ENCODE data around the gene C9orf43.
"Not testable (repeated sequence)": the region's sequence is repeated elsewhere in the genome, so short reads cannot be mapped to it uniquely, and the experiment has no call there.

C9orf43 gene

DNA sequence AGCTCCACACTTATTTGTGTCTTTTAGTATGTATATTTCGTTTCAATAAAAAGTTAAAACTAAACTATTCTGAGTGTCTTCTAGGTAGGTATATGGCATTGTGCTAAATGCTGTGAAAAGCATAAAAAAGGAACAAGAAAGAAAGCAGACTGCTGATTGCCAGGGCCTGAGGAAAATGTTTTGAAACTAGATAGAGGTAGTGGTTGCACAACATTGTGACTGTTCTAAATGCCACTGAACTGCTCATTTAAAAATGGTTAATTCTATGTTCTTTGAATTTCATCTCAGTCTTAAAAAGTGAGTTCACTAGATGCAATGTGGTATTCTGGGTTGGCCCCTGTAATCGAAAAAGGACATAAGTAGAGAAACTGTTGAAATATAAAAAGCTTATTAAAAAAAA is 6.9 kb upstream of the C9orf43 start:
- TF ChIP-seq, protein P1, sequence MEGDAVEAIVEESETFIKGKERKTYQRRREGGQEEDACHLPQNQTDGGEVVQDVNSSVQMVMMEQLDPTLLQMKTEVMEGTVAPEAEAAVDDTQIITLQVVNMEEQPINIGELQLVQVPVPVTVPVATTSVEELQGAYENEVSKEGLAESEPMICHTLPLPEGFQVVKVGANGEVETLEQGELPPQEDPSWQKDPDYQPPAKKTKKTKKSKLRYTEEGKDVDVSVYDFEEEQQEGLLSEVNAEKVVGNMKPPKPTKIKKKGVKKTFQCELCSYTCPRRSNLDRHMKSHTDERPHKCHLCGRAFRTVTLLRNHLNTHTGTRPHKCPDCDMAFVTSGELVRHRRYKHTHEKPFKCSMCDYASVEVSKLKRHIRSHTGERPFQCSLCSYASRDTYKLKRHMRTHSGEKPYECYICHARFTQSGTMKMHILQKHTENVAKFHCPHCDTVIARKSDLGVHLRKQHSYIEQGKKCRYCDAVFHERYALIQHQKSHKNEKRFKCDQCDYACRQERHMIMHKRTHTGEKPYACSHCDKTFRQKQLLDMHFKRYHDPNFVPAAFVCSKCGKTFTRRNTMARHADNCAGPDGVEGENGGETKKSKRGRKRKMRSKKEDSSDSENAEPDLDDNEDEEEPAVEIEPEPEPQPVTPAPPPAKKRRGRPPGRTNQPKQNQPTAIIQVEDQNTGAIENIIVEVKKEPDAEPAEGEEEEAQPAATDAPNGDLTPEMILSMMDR (IDR thresholded peaks at IDR 0.05; ENCODE audit: low read depth, low read length), result no peak
- no peak overlapping the region for H3K4me3 ChIP-seq (replicated peaks in 1 of 2; ENCODE audit: low read depth in 2 of 2, low read length in 2 of 2)
- DNase-seq (ENCODE audit: low read depth in 2 of 2), result peak; percentile 9 to 40

DNA sequence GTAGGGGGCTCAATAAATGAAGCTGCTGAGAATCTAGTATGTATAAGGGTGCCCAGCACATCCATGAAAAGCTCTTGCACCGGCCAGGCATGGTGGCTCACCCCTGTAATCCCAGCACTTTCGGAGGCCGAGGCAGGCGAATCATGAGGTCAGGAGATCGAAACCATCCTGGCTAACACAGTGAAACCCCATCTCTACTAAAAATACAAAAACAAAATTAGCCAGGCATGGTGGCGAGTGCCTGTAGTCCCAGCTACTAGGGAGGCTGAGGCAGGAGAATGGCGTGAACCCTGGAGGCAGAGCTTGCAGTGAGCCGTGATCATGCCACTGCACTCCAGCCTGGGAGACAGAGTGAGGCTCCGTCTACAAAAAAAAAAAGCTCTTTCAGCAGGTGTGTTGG is 4.2 kb upstream of the C9orf43 start:
- DNase-seq (ENCODE audit: low read depth in 2 of 2); H3K4me3 ChIP-seq (replicated peaks in 1 of 2; ENCODE audit: low read depth in 2 of 2, low read length in 2 of 2): not testable (repeated sequence)

DNA sequence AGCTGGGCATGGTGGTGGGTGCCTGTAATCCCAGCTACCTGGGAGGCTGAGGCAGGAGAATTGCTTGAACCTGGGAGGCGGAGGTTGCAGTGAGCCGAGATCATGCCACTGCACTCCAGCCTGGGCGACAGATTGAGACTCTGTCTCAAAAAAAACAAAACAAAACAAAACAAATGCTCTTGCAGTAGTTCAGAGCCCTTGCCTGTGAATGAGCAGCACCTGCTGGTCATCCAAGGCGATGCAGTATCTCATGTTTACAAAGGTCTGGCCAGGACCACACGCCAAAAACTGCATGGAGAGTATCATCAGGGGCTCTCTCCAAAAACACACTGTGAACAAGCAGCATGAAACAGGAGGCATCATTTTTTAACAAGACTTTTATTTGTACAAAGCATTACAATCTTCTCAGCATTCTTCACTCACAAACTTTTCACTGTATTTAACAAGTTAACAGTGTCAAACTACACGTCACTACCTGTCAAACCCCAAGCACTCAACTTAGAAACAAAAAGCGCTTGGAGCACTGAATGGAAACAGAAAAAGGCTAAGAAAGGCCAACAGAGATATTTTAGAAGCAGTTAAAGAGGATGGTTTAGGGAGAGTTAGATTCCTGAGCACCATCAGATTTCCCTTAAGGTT is 3.6 kb upstream of the C9orf43 start:
- peak; percentile 83 to 88 for DNase-seq (ENCODE audit: low read depth in 2 of 2)
- H3K4me3 ChIP-seq (replicated peaks in 1 of 2; ENCODE audit: low read depth in 2 of 2, low read length in 2 of 2), result not testable (repeated sequence)
- TF ChIP-seq, protein P1 (IDR thresholded peaks at IDR 0.05; ENCODE audit: low read depth, low read length), result peak; percentile 85

DNA sequence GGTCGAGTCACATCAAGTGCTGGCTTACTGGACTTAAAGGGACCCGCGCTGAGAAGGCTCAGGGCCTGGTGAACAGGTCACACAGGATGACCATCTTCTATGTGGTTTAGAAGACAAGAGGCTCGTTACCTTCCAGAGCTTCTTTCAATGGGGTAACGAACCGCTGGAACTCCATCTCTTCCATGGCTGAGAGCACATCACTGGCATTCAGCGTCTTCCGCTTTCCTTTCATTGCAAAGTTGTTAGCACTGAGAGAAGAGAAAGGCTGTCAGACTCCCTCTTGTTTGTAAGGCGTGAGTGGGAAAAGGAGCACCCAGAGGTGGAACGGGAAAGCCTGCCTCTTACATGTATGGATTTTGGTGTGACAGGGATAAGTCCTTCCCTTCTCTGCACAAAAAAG is 1.1 kb upstream of the C9orf43 start:
- no peak for DNase-seq (ENCODE audit: low read depth in 2 of 2)
- H3K4me3 ChIP-seq (replicated peaks in 1 of 2; ENCODE audit: low read depth in 2 of 2, low read length in 2 of 2), result peak overlapping the region; percentile 87 to 96
- TF ChIP-seq, protein P1 (IDR thresholded peaks at IDR 0.05; ENCODE audit: low read depth, low read length), result no peak

DNA sequence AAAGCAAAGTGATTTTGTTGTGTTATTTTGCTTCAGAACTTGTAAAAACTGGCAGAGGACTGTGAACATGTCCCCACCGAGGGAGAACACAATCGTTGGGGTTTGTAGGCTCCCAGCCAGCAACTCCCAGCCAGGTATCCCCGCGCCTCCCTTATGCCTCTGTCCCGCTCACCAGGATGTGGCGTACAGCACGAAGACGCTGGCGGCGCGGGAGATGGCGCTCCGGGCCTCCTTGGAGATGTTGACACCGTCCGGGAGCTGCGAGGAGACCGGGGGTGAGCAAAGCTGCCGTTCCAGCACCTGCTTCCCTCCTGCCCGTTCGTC is 702 bp upstream of the C9orf43 start:
- peak overlapping the region; percentile 87 to 96 for H3K4me3 ChIP-seq (replicated peaks in 1 of 2; ENCODE audit: low read depth in 2 of 2, low read length in 2 of 2)
- TF ChIP-seq, protein P1 (IDR thresholded peaks at IDR 0.05; ENCODE audit: low read depth, low read length), result no peak
- peak in 1 of 2 donors; percentile 13 for DNase-seq (ENCODE audit: low read depth in 2 of 2)

DNA sequence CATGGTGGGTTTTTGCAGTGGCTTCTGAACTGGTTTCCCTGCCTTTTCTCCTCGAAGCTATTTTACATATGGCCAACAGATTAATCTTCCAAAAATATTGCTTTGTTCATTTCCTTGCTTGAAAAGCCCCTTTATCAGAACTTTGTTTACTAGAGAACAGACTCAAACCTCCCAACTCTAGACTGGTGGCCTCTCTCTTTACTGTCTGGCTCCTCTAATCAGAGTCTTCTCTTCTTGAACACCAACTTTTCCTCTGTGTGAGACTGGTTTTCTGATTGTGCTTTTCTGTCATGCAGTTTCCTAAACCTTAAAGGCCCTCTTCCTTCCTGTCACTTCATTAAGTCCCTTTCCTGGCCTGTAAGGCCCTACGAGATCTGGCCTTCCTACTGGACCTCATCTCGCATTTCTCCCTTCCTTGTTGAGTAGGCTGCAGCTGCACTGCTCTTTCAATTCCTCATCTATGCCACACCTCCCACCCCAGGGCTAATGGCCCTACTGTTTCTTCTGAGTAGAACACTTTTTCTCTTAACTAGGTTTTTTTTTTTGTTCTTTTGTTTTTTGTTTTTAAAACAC is 5.7 kb downstream of the C9orf43 start:
- TF ChIP-seq, protein P1 (IDR thresholded peaks at IDR 0.05; ENCODE audit: low read depth, low read length), result no peak
- H3K4me3 ChIP-seq (replicated peaks in 1 of 2; ENCODE audit: low read depth in 2 of 2, low read length in 2 of 2), result no peak overlapping the region
- no peak for DNase-seq (ENCODE audit: low read depth in 2 of 2)

DNA sequence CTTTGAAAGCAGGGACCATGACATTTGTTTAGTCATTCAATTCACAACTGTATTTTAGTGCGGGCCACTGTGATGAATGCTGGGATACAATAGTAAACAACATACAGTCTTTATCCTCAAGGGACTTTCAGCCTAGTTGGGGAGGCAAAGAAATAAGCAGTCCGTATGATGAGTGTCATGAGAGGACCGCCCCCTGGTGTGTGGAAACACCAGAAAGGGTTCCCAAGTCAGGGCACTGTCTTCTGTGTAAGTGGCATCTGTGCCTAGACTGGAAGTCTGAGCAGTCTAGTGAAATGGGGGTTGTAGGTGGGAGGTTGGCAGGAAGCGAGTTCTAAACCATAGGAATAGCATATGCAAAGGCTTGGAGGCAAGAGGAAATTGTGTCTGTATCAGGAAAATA is 6.8 kb downstream of the C9orf43 start:
- DNase-seq (ENCODE audit: low read depth in 2 of 2), result peak in 1 of 2 donors; percentile 11
- no peak overlapping the region for H3K4me3 ChIP-seq (replicated peaks in 1 of 2; ENCODE audit: low read depth in 2 of 2, low read length in 2 of 2)
- TF ChIP-seq, protein P1 (IDR thresholded peaks at IDR 0.05; ENCODE audit: low read depth, low read length), result no peak

Measured in cardiac fibroblast (primary cell).